GM13977 (cell line): ENCODE results near the gene RTL1.

Experiments
- DNase-seq: peaks from one replicate; pipeline ENCODE4 v3.0.0; 2012; ENCODE audit warnings: low spot score
- in situ Hi-C: fragments of 300-500 bp; cut with MboI; formaldehyde crosslinking; loops from one replicate; pipeline ENCODE4 v1.12.0; 2022; ENCODE audit warnings: low sequenced_read_pairs, low pct_unique_long_range_greater_than_20kb, mixed read lengths, inconsistent platforms; ENCODE audit not compliant: unreplicated experiment
- TF ChIP-seq, protein P1 (sequence below): IDR thresholded peaks from 2 replicates; pipeline ENCODE4 v1.5.1; 2012; ENCODE audit warnings: mild to moderate bottlenecking, control low read depth; ENCODE audit not compliant: insufficient read depth; ENCODE audit errors: extremely low read depth, missing control alignments

RTL1 gene

DNA sequence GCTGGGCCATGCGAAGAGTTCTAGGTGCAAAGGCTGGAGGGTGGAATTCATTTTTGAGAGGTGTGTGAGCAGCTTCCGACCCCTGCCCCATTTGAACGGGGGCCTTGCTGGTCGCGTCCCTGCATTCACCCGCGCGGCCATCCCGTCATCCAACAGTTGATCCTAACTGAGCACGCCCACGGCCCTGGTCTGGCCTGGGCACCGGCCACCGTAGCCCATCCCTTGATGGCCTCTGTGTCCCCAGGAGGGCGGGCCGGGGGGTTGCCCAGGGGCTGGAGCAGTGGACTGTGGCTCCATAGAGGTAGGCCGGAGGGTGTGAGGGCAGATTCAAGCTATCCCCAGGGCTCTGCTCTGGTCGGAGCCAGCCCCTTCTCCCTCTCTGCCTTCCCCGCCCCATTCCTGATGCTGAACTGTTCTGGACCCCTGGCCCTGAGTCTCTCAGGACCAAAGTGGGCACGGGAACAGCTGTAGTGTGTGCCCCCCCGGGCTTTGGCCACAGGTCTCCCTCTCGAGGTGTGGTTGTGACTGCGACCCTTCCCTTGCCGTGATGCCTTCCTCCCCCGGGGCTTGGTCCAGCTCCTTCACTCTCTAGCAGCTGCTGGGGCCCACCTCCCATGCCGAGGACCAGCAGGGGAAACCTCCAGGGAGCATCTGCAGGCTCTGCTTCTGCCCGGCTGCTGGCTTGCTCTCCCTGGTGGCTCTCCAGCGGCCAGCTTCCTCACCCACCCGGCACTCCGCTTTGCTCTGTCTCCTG lies 68.6 kb downstream of the RTL1 start:
- TF ChIP-seq, protein P1, sequence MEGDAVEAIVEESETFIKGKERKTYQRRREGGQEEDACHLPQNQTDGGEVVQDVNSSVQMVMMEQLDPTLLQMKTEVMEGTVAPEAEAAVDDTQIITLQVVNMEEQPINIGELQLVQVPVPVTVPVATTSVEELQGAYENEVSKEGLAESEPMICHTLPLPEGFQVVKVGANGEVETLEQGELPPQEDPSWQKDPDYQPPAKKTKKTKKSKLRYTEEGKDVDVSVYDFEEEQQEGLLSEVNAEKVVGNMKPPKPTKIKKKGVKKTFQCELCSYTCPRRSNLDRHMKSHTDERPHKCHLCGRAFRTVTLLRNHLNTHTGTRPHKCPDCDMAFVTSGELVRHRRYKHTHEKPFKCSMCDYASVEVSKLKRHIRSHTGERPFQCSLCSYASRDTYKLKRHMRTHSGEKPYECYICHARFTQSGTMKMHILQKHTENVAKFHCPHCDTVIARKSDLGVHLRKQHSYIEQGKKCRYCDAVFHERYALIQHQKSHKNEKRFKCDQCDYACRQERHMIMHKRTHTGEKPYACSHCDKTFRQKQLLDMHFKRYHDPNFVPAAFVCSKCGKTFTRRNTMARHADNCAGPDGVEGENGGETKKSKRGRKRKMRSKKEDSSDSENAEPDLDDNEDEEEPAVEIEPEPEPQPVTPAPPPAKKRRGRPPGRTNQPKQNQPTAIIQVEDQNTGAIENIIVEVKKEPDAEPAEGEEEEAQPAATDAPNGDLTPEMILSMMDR, result no peak
- in situ Hi-C loops, result no loop called here
- no peak for DNase-seq

DNA sequence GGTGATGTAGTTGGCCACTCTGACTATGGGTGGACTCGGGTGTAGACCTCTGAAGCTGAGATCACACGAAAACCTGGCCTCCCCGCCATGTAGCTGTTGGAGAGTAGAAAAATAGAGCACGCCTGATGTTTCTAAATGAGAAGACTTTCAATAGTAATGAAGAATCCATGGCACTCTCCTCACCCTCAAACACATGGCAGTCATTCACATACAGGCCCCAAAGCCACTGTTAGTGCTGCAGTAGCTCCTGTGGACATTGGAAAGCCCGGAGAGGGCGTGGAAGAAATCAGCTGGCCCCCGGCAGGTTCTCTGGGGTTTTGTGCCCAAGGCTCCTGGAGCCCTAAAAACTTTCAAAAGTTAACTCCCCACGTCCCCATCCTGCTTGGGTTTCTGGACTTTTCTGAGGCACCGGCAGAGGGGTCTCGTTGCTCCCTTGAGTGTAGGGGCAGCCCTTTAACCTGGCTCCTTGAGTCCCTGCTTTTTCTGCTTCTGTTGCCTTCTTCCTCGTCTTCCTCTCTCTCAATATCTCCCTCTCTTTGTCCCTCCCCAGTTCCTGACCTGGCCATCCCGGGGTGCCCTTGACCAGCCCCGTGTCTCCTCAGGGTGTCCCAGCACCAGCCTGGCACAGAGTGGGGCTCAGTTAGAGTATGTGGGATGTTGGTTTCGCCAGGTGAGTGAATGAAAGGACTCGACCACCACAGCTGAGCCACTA lies 69.3 kb downstream of the RTL1 start:
- in situ Hi-C loops, result no loop called here

DNA sequence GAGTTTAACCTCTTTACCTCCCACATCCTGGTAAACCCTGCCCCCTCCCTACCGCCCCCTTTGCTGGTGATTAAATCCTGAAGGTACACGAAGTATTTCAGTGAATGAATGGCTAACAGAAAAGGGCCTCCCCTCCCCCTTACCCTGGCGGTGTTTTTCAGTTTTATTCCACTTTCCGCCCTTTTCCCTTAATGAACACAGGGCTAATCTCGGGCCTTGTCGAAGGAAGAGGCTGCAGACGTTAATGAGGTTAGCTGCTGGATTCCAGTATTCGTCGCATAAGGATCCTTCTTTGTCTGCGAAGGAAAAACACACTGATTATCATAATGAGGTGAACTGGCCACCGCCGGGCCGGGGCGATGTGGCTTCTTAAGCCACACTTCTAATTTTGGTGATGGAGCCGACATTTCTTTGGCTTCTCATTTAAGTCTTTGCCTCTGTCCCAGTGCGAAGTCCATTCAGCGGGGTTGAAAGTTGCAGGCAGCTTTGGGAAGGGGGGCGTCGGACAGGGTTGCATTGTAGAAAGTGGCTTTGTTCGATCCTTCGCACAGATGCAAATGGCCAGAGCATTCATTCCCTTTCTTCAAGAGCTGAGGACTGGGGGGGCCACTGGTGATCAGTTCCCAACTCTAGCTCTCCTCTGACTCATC lies 71.1 kb downstream of the RTL1 start:
- in situ Hi-C loops, result no loop called here
- DNase-seq, result no peak
- TF ChIP-seq, protein P1, result no peak

More for the DNA sequence above, 69.3 kb downstream of the RTL1 start:
- TF ChIP-seq, protein P1, result no peak
- no peak for DNase-seq

DNA sequence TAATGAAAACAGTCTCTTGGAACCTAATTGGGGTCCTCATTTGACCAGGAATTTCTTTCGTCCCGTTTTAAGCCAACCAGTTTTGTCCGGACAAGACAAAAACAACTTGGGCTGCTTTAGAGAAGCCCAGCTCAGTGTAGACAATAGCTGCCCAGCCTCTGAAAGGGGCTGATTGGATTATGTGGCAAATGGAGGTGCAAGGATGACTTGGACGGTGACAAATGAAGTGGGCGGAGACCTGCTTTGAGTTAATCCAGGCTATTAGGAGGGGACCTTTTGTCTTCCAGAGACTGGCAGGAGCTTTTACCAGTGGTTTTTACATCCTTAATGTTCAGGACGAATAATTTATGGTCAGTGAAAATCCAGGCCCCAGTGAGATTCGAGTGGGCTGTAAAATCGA lies 72.8 kb downstream of the RTL1 start:
- in situ Hi-C loops, result no loop called here
- no peak for DNase-seq
- TF ChIP-seq, protein P1, result no peak
